Non-pigmented ciliary epithelial cell (primary cell): ENCODE data around the gene ASIC1.
"Not testable (repeated sequence)": the region's sequence is repeated elsewhere in the genome, so short reads cannot be mapped to it uniquely, and the experiment has no call there.

ENCODE experiments used
- DNase-seq: peaks from one replicate; pipeline ENCODE4 v3.0.0-alpha.2; 2010; ENCODE audit warnings: low read depth

The ASIC1 gene

DNA sequence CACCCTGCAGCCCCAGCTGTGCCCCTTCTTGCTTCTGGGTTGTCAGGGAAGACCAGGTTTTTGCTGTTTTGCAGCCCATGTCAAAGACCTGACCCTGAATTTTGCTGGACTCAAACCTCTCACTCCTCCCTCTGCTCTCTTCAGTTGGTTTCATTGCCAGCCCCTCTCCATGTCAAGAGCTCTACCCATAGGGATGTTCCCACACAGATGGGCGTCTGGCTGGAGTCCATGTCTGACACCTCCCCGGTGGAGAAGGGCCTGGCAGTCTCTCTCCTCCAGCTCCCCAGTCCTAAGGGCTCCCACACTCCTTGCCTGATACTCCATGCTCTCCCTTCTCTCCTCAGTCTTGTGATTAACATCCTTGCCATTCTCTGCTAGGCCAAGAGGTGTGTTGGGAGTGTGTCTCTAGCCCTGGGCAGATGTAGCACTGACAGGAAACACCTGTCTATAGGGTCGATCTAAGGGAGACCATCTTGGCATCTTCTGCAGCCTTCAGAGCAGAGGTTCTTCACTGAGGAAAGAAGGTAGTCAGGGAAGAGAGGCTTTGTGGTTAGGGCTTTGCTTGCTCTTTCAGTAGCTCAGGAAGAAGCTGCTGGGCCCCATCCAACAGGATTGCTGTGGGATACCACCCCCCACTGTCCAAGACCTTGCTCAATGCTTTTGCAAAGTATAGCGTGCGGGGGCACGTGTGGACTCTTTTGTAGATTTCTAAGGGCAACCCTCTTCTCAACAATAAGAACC is 4.7 kb downstream of the ASIC1 start:
- DNase-seq, result no peak

DNA sequence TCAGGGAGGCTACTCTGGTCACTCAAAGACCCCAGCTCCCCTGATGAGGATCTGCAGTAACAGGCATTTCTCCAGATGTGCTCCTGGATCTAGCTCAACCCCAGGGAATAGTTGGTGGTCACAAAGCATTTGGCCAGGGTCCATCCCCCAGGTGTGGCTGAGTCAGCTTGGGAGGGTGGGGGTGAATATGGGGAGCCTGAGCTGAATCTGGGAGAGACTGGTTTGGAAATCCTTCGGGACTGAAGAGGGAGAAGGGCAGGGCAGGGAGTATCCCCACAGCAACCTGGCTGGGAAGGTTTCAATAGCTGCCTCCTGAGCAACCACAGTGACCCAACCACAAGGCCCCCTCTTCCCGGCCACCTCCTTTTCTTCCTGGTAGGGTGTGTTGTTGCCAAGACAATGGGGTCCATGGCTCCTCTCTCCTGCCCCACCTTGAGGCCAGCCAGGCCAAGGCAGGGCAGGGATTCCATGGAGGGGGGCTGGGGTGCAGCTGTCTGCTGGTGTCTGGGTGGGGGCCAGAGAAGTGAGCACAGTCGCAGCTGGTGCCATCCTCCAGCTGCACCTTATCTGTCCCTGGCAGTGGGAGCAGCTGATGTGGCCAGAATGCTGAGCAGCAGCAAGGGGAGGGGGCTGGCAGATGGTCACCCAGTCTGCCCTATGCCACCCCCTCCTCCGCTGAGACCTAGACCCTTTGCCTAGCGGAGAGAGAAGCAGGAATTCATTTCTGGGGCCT is 5.5 kb downstream of the ASIC1 start:
- no peak for DNase-seq

DNA sequence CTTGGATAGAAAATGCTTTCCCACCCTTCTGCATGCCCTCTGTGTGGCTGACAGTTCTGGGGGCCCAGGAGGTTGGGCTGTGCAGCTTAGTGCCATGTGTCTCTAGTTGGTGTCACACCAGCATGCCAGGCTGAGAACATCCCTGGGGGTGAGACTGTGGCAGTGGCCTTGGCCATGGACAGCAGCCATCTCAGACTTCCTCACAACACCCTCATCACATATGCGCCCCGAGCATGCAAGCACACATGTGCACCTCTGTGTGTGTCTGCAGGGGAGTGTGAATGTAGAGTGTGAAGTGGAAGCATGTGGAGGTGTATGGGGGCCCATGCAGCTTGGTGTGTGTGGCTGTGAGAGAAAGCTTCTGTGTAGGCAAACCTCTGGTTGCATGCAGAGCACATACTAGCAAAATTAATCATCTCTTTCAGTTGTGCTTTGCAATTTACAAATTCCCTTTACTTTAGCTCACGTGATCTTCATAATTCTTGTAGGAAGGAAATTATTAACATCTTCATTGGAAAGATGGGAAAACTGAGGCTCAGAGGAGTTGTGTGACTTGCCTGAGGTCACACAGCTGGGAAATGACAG is 8.4 kb downstream of the ASIC1 start:
- no peak for DNase-seq

DNA sequence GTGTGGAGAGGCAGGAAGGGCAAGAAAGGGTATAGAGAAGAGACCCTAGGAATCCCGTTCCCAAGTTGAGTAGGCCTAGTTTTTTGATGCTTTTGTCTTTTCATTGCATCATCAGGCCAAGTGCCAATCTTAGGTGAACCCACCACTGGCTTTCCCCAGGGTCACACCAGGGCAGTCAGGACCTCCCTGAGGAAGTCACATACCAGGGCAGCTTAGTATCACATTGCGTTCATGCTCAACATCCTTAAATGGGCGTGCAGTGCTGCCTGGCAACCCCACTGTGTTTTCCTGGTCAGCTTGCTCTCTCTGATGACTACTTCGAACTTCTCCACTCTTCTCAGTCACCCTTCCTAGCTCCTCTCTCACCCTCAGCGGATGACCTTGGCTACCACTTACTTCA is 9.0 kb downstream of the ASIC1 start:
- peak; percentile 56 for DNase-seq

DNA sequence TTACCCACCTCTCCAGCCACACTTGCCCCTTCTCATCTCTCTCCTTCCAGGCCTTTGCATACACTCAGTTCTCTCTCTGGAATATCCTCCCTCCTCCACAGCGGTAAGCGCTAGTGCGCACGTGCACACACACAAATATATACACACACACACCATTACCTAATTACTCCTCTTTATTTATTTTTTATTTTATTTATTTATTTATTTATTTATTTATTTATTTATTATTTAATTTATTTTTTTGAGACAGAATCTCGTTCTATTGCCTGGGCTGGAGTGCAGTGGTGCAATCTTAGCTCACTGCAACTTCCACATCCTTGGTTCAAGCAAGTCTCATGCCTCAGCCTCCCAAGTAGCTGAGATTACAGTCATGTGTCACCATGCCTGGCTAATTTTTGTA is 11.7 kb downstream of the ASIC1 start:
- DNase-seq, result no peak

DNA sequence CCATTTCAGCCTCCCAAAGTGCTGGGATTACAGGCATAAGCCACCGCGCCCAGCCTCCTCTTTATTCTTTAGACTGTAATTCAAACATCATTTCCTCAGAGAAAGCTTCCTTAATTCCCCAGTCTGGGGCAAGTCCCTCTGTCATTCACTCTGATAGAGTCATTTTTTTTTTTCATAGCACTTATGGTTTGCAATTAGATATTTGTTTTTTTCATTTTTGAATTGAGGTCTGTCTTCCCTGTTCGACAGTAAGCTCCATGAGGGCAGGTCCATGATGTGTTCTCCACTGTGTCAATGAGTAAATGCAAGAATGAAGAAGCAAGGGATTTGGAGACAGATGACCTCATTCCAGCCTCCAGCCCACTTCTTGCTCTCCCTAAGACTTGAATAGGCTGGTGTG is 12.1 kb downstream of the ASIC1 start:
- DNase-seq, result no peak

DNA sequence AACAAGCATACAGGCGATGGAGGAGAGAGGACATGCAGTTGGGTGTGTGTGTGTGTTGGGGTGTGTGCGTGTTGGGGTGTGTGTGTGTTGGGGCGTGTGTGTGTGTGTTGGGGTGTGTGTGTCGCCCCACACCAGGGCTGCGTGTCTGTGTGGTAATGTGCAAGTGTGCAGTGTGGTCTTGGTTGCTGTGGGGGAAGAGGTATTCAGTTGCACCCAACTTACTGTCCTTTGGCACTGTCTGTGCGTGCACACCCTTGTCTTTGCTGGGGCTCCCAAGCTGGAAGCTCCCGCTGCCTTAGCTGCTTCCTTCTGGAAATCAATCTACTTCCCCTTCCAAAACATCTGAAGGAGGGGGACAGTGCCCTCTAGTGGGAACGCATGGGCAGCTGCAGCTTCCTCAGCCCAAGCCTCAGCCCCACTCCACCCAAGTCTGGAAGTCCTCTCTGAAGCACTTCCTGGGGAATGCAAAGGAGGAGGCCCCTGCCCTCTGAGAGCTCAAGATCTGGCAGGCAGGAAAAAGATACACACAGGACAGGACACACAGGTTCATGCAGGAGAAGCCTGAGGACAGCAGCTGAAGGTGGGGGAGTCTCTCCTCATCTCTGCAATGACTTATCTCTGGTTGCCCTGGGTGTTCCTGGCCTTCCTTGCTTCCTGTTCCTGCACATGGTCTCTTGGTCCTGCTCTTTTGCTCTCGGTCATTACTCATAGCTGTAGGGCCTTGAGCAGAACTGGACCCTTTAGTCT is 13.1 kb downstream of the ASIC1 start:
- peak; percentile 44 for DNase-seq

DNA sequence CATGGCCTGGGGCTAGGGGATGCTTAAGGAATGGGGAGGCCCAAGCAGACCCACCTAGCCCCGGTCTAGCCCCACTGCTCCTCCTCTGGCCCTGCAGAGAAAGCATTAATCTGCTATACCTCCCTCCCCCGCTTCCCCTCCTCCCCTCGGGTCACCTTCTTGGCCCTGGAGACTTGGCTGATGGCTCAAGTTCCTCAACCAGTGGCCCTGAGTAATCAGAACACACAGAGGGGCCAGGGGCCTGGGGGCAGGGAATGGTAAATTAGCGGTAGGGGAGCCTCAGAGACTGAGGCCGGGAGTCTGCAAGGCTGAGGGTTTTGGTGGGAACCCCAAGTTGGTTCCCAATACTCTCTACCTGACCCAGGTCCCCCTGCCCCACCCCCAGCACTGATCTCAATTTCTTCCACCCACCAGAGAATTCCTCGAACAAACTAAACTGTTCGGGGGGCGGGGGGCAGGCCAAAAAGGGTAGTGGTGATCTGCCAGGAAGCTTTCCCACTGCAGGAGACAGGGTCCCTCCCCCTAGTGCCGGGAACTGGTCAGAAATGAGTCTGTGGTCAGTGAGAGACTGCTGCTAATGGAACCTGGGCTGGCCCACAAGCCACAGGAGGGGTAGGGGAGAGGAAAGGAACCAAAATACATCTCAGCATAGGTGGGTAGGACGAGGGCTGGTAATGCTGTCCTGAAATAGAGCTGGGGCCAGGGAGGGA is 15.0 kb downstream of the ASIC1 start:
- DNase-seq, result no peak

DNA sequence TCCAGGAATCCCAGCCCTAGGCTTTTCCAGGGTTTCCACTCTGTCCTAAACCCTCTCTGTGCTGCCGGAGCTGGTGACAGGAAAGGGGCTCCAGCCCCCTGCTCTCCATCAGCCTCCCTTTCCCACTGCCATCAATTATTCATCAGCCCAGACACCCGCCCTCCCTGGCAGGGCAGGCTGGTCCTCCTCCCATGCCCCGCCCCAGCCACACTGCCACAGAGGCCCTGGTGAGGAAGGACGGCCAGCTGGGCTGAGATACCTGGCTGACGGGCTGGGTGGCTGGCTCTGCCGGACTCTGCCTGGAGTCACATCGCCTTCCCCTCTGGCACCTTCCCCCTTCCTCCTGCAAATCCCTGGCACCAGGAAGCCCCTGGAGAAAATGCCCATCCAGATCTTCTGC is 15.8 kb downstream of the ASIC1 start:
- no peak for DNase-seq

DNA sequence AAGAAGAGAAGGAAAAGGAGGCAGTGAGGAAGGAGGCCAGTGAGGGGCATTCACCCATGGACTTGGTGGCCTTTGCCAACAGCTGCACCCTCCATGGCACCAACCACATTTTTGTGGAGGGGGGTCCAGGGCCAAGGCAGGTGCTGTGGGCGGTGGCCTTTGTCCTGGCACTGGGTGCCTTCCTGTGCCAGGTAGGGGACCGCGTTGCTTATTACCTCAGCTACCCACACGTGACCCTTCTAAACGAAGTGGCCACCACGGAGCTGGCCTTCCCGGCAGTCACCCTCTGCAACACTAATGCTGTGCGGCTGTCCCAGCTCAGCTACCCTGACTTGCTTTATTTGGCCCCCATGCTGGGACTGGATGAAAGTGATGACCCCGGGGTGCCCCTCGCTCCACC is 16.3 kb downstream of the ASIC1 start:
- DNase-seq, result no peak

DNA sequence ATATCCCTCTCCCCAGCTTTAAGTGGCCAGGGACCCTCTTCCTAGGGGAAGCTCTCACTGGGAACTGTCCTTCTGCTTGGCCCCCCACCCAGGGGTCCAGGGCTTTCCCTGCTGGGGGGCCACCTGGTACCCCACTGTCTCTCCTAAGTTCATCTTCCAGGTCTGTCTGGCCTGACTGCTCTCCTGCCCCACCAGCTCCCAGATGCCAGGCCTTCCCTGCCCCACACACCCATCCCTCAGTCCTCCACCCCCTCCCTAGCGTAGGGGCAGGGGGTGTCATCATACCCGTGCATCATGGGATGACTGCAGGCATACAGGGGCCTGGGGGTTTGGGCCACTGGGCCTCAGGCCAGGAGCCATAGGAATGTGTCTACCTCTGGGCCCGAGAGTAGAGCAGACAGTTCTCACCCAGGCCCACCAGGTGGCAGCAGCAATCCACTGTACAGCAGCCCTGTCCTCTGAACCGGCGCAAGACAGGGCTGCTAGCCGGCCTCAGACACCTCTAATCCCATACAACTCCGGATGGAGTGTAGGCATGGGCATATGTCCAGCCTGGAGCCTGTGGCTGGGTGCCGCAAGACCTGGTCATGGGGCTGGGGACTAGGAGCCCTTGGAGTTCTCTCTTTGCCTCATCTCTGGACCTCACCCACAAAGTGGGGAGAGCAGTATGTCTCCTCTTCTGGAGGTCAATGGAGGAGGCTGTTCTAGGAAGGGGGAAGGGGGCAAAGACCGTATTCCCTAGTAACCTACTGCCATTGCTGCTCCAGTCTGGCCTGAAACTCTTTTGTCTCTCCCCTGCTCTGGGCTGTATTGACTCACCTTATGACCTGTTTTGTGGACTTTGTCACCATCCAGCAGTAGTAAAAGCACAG is 17.8 kb downstream of the ASIC1 start:
- DNase-seq, result peak; percentile 52

DNA sequence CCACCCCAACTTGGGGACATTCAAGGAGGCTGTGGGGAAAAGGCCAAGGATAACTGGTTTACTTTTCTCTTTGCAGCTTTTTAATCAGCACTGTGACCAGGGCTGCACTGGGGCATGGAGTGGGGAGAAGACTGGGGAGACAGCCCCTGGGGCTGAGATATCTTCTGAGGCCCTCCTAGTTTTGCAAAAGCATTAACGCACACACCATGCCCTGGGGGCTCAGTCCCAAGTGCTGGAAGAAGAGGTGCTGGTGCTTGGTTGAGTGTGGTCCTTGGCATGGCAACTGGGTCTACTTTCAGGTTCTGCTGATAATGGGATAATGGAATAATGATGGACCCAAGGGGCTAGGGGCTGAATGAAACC is 18.4 kb downstream of the ASIC1 start:
- no peak for DNase-seq

DNA sequence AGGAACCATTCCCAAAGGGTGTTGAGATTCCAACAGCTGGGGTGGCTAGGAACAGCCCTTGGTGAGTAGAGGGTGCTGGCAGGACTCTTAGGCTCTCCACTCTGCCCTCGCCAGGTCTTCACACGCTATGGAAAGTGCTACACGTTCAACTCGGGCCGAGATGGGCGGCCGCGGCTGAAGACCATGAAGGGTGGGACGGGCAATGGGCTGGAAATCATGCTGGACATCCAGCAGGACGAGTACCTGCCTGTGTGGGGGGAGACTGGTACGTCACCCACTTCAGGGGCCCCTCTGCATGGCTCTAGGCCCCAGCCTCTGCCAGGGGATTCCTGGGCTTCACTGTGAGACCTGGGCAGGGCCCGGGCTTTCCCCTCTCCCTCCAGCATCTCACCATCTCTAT is 19.7 kb downstream of the ASIC1 start:
- no peak for DNase-seq

DNA sequence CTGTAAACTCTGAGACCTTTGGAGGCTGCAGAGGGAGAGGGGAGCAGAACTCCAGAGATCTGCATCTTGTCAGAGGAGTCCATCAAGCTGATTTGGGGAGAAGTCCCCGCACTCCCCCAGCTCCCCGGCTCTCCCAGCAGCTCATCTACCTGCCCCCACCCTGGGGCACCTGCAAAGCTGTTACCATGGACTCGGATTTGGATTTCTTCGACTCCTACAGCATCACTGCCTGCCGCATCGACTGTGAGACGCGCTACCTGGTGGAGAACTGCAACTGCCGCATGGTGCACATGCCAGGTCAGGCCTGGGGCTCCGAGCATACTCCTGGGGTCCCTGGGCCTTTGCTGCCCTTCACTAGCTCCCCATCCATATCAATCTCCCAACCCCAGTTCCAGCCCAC is 20.9 kb downstream of the ASIC1 start:
- no peak for DNase-seq

DNA sequence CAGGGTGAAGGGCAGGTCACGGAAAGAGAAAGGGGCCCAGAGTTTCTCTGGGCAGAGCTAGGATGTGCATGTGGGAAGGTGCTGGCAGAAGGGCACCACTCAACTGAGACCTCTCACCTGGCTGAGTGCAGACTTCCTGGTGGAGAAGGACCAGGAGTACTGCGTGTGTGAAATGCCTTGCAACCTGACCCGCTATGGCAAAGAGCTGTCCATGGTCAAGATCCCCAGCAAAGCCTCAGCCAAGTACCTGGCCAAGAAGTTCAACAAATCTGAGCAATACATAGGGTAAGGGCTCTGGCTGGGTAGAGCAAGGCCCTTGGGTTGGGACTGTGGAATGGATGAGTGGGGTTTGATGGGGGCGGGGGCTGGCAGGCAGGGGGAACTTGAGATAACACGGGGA is 22.4 kb downstream of the ASIC1 start:
- DNase-seq, result no peak

DNA sequence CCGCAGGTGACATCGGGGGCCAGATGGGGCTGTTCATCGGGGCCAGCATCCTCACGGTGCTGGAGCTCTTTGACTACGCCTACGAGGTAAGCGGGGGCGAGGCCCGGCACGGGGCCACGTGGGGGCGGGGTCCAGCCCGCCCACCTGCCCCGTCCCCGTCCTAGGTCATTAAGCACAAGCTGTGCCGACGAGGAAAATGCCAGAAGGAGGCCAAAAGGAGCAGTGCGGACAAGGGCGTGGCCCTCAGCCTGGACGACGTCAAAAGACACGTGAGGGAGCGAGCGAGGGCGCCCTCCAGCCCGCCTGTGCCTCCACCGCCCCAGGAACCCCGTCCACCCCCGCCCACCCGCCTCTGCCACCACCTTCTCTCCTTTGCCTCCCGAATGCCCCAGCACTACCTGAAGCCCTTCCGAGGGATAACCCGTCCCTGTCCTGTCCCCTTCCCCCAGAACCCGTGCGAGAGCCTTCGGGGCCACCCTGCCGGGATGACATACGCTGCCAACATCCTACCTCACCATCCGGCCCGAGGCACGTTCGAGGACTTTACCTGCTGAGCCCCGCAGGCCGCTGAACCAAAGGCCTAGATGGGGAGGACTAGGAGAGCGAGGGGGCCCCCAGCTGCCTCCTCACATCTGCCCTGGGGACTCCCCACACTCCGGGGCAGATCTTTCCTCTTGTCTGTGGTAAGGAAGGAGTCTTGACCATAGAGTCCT is 23.9 kb downstream of the ASIC1 start:
- no peak for DNase-seq

DNA sequence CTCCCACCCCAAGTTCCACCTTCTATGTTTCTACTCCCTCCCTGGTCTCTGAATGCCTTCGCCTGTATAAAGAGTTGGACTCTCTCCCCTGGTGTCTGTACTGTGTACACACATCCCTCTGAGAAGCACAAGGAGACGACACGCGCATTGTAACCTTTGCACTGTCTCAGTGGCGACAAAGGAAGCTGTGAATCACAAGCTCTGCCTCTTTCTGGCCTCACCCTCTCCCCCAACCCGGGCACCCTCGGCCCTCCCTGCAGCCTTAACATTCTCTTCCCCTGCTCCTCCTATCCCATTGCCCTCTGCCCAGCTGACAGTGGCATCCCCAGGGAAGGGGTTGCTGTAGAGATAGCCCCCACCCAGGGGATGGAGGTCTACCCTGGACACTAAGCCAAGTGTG is 25.2 kb downstream of the ASIC1 start:
- DNase-seq, result no peak

DNA sequence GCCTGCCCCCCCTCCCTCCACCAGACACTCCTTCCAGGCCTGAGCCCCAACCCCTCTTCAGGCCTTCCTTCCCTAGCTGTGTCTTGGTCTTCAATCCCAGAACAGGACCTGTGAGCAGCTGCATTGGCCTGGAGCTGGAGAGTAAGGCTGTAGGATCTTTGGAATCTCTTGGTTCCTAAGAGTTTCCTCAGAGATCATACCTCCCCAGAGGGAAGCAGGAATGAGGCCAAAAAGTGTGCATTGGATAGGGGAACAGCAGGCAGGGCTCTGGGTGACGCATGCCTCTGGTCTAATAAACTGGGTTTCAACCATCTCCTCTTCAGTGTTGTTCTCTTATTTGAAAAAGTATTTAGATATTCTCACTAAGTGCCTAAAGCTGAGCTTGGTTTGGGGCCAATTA is 25.9 kb downstream of the ASIC1 start:
- DNase-seq, result no peak

DNA sequence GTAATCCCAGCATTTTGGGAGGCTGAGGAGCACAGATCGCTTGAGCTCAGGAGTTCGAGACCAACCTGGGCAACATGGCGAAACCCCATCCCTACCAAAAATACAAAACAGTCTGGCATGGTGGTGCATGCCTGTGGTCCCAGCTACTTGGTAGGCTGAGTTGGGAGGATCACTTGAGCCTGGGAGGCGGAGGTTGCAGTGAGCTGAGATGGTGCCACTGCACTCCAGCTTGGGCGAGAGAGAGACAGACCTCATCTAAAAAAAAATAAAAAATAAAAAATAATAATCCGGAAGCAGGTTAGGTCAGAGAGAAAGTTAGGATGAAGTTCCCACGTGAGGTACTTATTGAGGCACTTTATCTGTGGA is 27.0 kb downstream of the ASIC1 start:
- DNase-seq, result not testable (repeated sequence)

DNA sequence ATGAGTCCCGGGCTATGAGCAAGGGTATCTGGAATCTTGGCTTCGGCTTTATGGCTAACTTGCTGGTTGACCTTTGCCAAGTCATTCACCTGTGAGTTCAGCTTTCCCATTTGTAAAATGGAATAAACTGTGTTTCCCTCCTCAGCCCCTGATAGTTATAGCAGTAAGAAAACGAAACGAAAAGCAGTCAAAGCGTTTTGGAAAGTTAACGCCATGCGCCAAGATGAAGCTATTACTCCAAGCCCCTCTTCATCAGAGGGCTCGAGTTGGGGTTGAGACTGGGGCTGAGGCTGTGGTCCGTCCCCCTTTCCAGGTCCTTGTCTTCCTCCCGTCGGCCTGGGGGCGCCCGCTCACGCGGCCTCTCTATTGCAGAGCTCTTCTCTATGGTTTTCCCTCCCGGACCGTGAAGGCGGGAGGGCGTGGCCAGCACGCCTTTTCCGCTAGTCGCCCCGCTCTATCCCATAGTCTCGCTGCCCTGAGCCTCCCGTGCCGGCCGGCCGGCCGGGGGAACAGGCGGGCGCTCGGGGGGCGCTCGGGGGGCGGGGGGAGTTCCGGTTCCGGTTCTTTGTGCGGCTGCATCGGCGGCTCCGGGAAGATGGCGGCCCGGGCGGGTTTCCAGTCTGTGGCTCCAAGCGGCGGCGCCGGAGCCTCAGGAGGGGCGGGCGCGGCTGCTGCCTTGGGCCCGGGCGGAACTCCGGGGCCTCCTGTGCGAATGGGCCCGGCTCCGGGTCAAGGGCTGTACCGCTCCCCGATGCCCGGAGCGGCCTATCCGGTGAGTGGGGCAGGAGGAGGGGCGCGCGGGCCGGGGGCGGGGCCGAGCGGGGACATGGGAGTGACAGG is 27.6 kb downstream of the ASIC1 start, which contains the start of gene SMARCD1:
Gene SMARCD1, plus strand, starts transcription at position 568 of the 840 bp plus-strand sequence. Its CDS starts 28 bp downstream, at position 596.
- peak; percentile 53 for DNase-seq
